ENCODE data around the gene CUEDC1.
"Not testable (repeated sequence)": the region's sequence is repeated elsewhere in the genome, so short reads cannot be mapped to it uniquely, and the experiment has no call there.

The CUEDC1 gene

GRCh38 chr17:57926723-57927047, 28.5 kb downstream of the CUEDC1 start:
- H3K9ac ChIP-seq (ENCODE audit: low read depth, low read length): no peak overlapping the region
- no peak overlapping the region for H3K4me3 ChIP-seq (ENCODE audit: low read depth, low read length)
- H3K4me1 ChIP-seq (ENCODE audit: control insufficient read depth, insufficient read depth, low read length): peaks cover 8% of the 10 kb centered on the region
- H3K36me3 ChIP-seq (ENCODE audit: control insufficient read depth, insufficient read depth, low read length): peaks cover 4% of the 10 kb centered on the region
- no peaks in the 10 kb centered on the region for H3K9me3 ChIP-seq (ENCODE audit: control insufficient read depth, insufficient read depth, low read length)
- no peaks in the 10 kb centered on the region for H3K27me3 ChIP-seq (ENCODE audit: control insufficient read depth, insufficient read depth, low read length)

GRCh38 chr17:57925361-57925990, 29.7 kb downstream of the CUEDC1 start:
- no peaks in the 10 kb centered on the region for H3K9me3 ChIP-seq (ENCODE audit: control insufficient read depth, insufficient read depth, low read length)
- no peaks in the 10 kb centered on the region for H3K27me3 ChIP-seq (ENCODE audit: control insufficient read depth, insufficient read depth, low read length)
- peaks cover 8% of the 10 kb centered on the region for H3K4me1 ChIP-seq (ENCODE audit: control insufficient read depth, insufficient read depth, low read length)
- H3K4me3 ChIP-seq (ENCODE audit: low read depth, low read length): no peak overlapping the region
- no peak overlapping the region for H3K9ac ChIP-seq (ENCODE audit: low read depth, low read length)
- H3K36me3 ChIP-seq (ENCODE audit: control insufficient read depth, insufficient read depth, low read length): peaks cover 4% of the 10 kb centered on the region

- Histone ChIP-seq H3K9ac (ENCODE audit: low read depth, low read length) (no peak overlapping the region), H3K4me1 (ENCODE audit: control insufficient read depth, insufficient read depth, low read length) (peaks cover 8% of the 10 kb centered on the region), H3K36me3 (ENCODE audit: control insufficient read depth, insufficient read depth, low read length) (peaks cover 4% of the 10 kb centered on the region), H3K4me3 (ENCODE audit: low read depth, low read length) (no peak overlapping the region), H3K9me3 (ENCODE audit: control insufficient read depth, insufficient read depth, low read length) (no peaks in the 10 kb centered on the region), H3K27me3 (ENCODE audit: control insufficient read depth, insufficient read depth, low read length) (no peaks in the 10 kb centered on the region)
Measured at GRCh38 chr17:57924677-57925076, 30.5 kb downstream of the CUEDC1 start.

GRCh38 chr17:57923182-57923872, 31.9 kb downstream of the CUEDC1 start:
- Histone ChIP-seq H3K27me3 (ENCODE audit: control insufficient read depth, insufficient read depth, low read length) (no peaks in the 10 kb centered on the region), H3K4me1 (ENCODE audit: control insufficient read depth, insufficient read depth, low read length) (peaks cover 8% of the 10 kb centered on the region), H3K4me3 (ENCODE audit: low read depth, low read length) (no peak overlapping the region), H3K9me3 (ENCODE audit: control insufficient read depth, insufficient read depth, low read length) (no peaks in the 10 kb centered on the region), H3K9ac (ENCODE audit: low read depth, low read length) (no peak overlapping the region), H3K36me3 (ENCODE audit: control insufficient read depth, insufficient read depth, low read length) (peaks cover 4% of the 10 kb centered on the region)

- H3K9ac ChIP-seq (ENCODE audit: low read depth, low read length); H3K27me3 ChIP-seq (ENCODE audit: control insufficient read depth, insufficient read depth, low read length); H3K36me3 ChIP-seq (ENCODE audit: control insufficient read depth, insufficient read depth, low read length); H3K4me3 ChIP-seq (ENCODE audit: low read depth, low read length); H3K9me3 ChIP-seq (ENCODE audit: control insufficient read depth, insufficient read depth, low read length); H3K4me1 ChIP-seq (ENCODE audit: control insufficient read depth, insufficient read depth, low read length): not testable (repeated sequence)
Measured at GRCh38 chr17:57922745-57923144, 32.5 kb downstream of the CUEDC1 start.

GRCh38 chr17:57920916-57921703, 34.1 kb downstream of the CUEDC1 start:
- Histone ChIP-seq H3K4me3 (ENCODE audit: low read depth, low read length) (no peak overlapping the region), H3K4me1 (ENCODE audit: control insufficient read depth, insufficient read depth, low read length) (peaks cover 6% of the 10 kb centered on the region), H3K9me3 (ENCODE audit: control insufficient read depth, insufficient read depth, low read length) (no peaks in the 10 kb centered on the region), H3K36me3 (ENCODE audit: control insufficient read depth, insufficient read depth, low read length) (peaks cover 4% of the 10 kb centered on the region), H3K9ac (ENCODE audit: low read depth, low read length) (no peak overlapping the region), H3K27me3 (ENCODE audit: control insufficient read depth, insufficient read depth, low read length) (no peaks in the 10 kb centered on the region)

GRCh38 chr17:57919918-57920317, 35.3 kb downstream of the CUEDC1 start:
- H3K4me1 ChIP-seq (ENCODE audit: control insufficient read depth, insufficient read depth, low read length): peaks cover 5% of the 10 kb centered on the region

GRCh38 chr17:57918017-57918895, 37.0 kb downstream of the CUEDC1 start:
- no peak overlapping the region for H3K9ac ChIP-seq (ENCODE audit: low read depth, low read length)
- H3K4me1 ChIP-seq (ENCODE audit: control insufficient read depth, insufficient read depth, low read length): peaks cover 9% of the 10 kb centered on the region
- no peaks in the 10 kb centered on the region for H3K9me3 ChIP-seq (ENCODE audit: control insufficient read depth, insufficient read depth, low read length)
- H3K27me3 ChIP-seq (ENCODE audit: control insufficient read depth, insufficient read depth, low read length): no peaks in the 10 kb centered on the region
- H3K4me3 ChIP-seq (ENCODE audit: low read depth, low read length): no peak overlapping the region
- no peaks in the 10 kb centered on the region for H3K36me3 ChIP-seq (ENCODE audit: control insufficient read depth, insufficient read depth, low read length)

More at GRCh38 chr17:57919918-57920317, 35.3 kb downstream of the CUEDC1 start:
- H3K9ac ChIP-seq (ENCODE audit: low read depth, low read length): no peak overlapping the region
- H3K27me3 ChIP-seq (ENCODE audit: control insufficient read depth, insufficient read depth, low read length): no peaks in the 10 kb centered on the region
- H3K4me3 ChIP-seq (ENCODE audit: low read depth, low read length): no peak overlapping the region
- no peaks in the 10 kb centered on the region for H3K36me3 ChIP-seq (ENCODE audit: control insufficient read depth, insufficient read depth, low read length)
- no peaks in the 10 kb centered on the region for H3K9me3 ChIP-seq (ENCODE audit: control insufficient read depth, insufficient read depth, low read length)

GRCh38 chr17:57916925-57917858, 38.0 kb downstream of the CUEDC1 start:
- no peaks in the 10 kb centered on the region for H3K27me3 ChIP-seq (ENCODE audit: control insufficient read depth, insufficient read depth, low read length)
- no peak overlapping the region for H3K9ac ChIP-seq (ENCODE audit: low read depth, low read length)
- H3K4me1 ChIP-seq (ENCODE audit: control insufficient read depth, insufficient read depth, low read length): peaks cover 9% of the 10 kb centered on the region
- H3K9me3 ChIP-seq (ENCODE audit: control insufficient read depth, insufficient read depth, low read length): no peaks in the 10 kb centered on the region
- no peak overlapping the region for H3K4me3 ChIP-seq (ENCODE audit: low read depth, low read length)
- H3K36me3 ChIP-seq (ENCODE audit: control insufficient read depth, insufficient read depth, low read length): no peaks in the 10 kb centered on the region

GRCh38 chr17:57915985-57916757, 39.0 kb downstream of the CUEDC1 start:
- Histone ChIP-seq H3K4me3 (ENCODE audit: low read depth, low read length) (no peak overlapping the region), H3K9me3 (ENCODE audit: control insufficient read depth, insufficient read depth, low read length) (no peaks in the 10 kb centered on the region), H3K4me1 (ENCODE audit: control insufficient read depth, insufficient read depth, low read length) (peaks cover 9% of the 10 kb centered on the region), H3K9ac (ENCODE audit: low read depth, low read length) (no peak overlapping the region), H3K36me3 (ENCODE audit: control insufficient read depth, insufficient read depth, low read length) (no peaks in the 10 kb centered on the region), H3K27me3 (ENCODE audit: control insufficient read depth, insufficient read depth, low read length) (no peaks in the 10 kb centered on the region)

All from iPS-15b (cell line).